ENCODE data around the gene SPART.

SPART gene

GRCh38 chr13:36346222-36347083, at the start of gene SPART:
Gene SPART, minus strand, starts transcription at chr13:36346394. Its CDS starts 10,564 bp downstream, at chr13:36335830.
- H3K4me3 ChIP-seq (ENCODE audit: low read depth, low read length): peak within 1 kb of the TSS; percentile 77

- no peak overlapping the region for H3K4me3 ChIP-seq (ENCODE audit: low read depth, low read length)
Observed at GRCh38 chr13:36395280-36395679, 49.1 kb upstream of the SPART start.

- no peak overlapping the region for H3K4me3 ChIP-seq (ENCODE audit: low read depth, low read length)
Observed at GRCh38 chr13:36385489-36385888, 39.3 kb upstream of the SPART start.

GRCh38 chr13:36382030-36382429, 35.8 kb upstream of the SPART start:
- H3K4me3 ChIP-seq (ENCODE audit: low read depth, low read length): no peak overlapping the region

- H3K4me3 ChIP-seq (ENCODE audit: low read depth, low read length): no peak overlapping the region
Observed at GRCh38 chr13:36377826-36378468, 31.8 kb upstream of the SPART start.

- no peak overlapping the region for H3K4me3 ChIP-seq (ENCODE audit: low read depth, low read length)
Observed at GRCh38 chr13:36374063-36374462, 27.9 kb upstream of the SPART start.

GRCh38 chr13:36371185-36371584, 25.0 kb upstream of the SPART start:
- H3K4me3 ChIP-seq (ENCODE audit: low read depth, low read length): no peak overlapping the region

GRCh38 chr13:36370108-36370429, 23.9 kb upstream of the SPART start:
- no peak overlapping the region for H3K4me3 ChIP-seq (ENCODE audit: low read depth, low read length)

GRCh38 chr13:36369268-36370107, 23.3 kb upstream of the SPART start:
- H3K4me3 ChIP-seq (ENCODE audit: low read depth, low read length): no peak overlapping the region

GRCh38 chr13:36366031-36366430, 19.8 kb upstream of the SPART start:
- no peak overlapping the region for H3K4me3 ChIP-seq (ENCODE audit: low read depth, low read length)

- H3K4me3 ChIP-seq (ENCODE audit: low read depth, low read length): no peak overlapping the region
Observed at GRCh38 chr13:36363366-36363863, 17.2 kb upstream of the SPART start.

GRCh38 chr13:36362914-36363313, 16.7 kb upstream of the SPART start:
- no peak overlapping the region for H3K4me3 ChIP-seq (ENCODE audit: low read depth, low read length)

GRCh38 chr13:36362251-36362650, 16.1 kb upstream of the SPART start:
- H3K4me3 ChIP-seq (ENCODE audit: low read depth, low read length): no peak overlapping the region

GRCh38 chr13:36360903-36361302, 14.7 kb upstream of the SPART start:
- H3K4me3 ChIP-seq (ENCODE audit: low read depth, low read length): no peak overlapping the region

GRCh38 chr13:36359301-36359950, 13.2 kb upstream of the SPART start:
- no peak overlapping the region for H3K4me3 ChIP-seq (ENCODE audit: low read depth, low read length)

- no peak overlapping the region for H3K4me3 ChIP-seq (ENCODE audit: low read depth, low read length)
Observed at GRCh38 chr13:36358175-36358718, 12.1 kb upstream of the SPART start.

GRCh38 chr13:36357692-36358091, 11.5 kb upstream of the SPART start:
- H3K4me3 ChIP-seq (ENCODE audit: low read depth, low read length): no peak overlapping the region

- H3K4me3 ChIP-seq (ENCODE audit: low read depth, low read length): no peak overlapping the region
Observed at GRCh38 chr13:36357231-36357630, 11.0 kb upstream of the SPART start.

GRCh38 chr13:36356058-36356457, 9.9 kb upstream of the SPART start:
- no peak overlapping the region for H3K4me3 ChIP-seq (ENCODE audit: low read depth, low read length)

GRCh38 chr13:36355632-36356031, 9.4 kb upstream of the SPART start:
- H3K4me3 ChIP-seq (ENCODE audit: low read depth, low read length): no peak overlapping the region
